Measurements from ENCODE around the gene ZKSCAN5.

ZKSCAN5 gene

DNA sequence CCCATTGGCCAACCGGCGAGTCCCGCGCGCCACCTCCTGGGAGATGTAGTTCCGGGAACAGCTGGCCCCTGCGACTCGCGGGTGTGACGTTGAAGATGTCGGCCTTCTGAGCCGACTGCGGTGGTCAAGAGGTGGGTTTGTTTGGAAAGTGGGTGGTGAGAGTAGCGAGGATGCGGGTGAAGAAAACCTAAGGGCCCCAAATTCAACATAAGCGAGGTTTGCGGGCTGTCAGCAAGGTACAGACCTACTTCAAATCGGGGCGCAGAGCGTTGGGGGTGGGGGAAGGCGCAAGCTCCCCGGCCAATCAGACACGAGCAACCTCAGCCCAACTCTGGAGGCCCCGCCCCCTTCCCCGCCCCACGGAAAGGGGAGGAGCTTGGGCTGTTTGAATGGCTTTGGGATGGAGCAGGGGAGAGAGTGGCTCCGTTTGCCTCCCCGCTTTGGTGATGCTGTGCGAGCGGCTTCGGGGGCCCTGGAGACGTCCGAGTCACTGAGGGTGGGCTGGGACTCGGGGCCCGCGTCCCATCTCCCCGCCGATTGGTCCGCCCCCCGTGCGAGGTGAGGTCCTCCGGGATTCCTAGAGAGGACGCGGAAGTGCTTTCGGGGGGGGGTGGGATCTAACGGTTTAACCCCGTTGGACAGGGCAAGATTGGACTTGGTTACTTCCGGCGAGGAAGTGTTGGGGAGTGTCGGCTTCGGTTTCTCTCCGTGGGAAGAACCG lies at the start of gene ZKSCAN5:
Gene ZKSCAN5, plus strand, starts transcription at position 60 of the 721 bp plus-strand sequence. CDS start 1,383 bp downstream, outside the sequence.
- DNase-seq (ENCODE audit: low read depth, low spot score), result peak; percentile 97

DNA sequence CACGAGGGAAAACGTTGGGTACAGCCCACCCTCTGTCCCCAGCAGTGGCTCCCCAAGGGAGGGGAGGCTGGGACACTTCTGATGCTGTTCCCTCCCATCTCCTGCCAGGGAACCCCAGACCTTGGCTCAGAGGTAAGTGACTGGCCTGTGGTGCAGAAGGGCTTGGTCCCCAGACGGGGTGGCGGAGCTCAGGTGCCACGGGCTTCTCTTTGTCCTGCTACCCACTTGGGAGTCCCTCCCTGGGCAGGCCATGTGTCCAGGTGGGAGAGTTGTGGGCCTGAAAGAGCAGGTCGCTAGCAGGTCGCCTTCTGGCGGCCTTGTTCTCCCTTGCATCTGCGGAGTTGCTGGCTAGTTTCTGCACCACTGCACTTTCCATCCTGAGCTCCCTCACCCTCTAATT lies 48.6 kb upstream of the ZKSCAN5 start:
- no peak for DNase-seq (ENCODE audit: low read depth, low spot score)

DNA sequence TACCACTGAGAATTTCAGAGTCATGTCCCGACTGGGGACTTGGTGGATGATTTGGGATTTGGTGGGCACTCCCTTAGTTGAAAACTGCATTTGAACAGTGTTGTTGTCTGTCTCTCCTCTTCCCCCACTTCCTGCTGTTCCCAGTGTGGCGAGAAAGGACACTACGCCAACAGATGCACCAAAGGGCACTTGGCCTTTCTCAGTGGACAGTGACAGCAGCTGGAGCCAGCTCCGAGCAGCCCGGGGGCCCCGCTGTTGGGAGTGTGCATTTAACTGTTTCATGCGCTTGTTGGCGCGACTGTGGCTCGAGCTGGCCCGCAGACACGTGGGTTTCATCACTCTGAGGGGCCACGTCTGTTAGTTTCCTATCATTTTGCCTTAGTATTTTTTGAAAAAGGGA lies 48.2 kb upstream of the ZKSCAN5 start:
- no peak for DNase-seq (ENCODE audit: low read depth, low spot score)

DNA sequence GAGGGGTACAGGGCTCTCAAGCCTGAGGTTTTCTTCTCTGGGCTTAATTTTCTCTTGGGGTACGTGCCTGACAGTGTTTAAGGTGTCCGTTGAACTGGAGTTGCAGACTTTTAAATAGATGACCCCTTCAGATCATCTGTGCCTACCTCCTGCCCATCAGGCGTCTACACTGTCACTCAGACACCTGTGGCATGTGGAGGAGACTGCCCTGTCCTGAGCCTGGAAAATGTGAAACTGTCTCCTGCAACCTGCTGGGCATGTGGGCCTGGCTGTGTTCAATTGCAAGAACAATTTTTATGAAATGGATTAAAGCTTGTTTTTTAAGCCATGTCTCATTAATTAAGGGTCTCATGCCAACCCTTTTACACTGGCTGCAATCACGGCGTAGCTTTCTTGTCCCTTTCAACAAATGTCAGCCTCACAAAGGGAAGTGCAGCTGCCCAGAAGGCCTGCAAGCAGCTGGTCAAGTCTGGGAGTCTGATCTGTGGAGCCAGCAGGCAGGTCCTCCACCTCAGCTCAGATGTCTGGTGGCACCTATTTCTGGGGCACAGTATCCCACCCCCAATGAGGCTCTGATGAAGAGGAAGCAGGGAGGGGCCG lies 47.3 kb upstream of the ZKSCAN5 start:
- no peak for DNase-seq (ENCODE audit: low read depth, low spot score)

DNA sequence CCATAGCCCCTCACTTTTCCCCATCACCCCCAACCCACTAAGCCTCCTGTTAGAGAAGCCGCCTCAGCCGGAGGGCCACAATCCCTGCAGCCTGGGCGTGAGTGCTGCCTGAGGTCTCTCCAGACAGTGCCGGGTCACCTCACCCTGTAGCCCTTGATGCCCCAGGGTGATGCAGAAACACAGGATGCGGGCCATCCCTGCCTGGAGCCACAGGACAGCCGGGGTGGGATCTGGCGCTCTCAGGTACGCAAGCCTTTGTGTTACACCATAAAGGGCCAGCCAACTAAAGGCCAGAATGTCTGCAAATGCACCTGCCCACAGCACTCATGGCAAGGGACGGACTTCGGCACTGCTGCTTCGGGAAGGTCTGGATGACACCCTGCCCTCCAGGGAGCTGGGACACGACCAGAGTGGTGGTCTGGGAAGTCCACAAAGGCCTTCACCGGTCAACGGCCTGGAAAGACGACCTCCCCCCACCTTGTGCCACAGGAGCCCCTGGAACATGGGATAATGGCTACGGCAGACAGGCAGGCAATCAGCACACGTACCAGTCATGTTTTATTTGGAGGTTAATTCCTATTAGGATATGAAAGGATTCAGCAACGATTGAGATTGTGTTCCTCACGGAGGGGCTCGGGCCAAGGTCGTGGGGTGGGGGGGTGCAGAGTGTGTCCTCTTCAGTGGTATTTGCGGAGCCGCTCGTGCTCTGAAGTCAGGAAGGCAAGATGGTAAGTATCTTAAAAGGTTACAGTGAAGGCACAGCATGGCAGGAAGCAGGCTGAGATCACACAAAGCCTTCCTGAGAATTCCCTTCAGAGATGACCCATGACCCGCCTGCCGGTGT lies 46.6 kb upstream of the ZKSCAN5 start:
- DNase-seq (ENCODE audit: low read depth, low spot score), result no peak

DNA sequence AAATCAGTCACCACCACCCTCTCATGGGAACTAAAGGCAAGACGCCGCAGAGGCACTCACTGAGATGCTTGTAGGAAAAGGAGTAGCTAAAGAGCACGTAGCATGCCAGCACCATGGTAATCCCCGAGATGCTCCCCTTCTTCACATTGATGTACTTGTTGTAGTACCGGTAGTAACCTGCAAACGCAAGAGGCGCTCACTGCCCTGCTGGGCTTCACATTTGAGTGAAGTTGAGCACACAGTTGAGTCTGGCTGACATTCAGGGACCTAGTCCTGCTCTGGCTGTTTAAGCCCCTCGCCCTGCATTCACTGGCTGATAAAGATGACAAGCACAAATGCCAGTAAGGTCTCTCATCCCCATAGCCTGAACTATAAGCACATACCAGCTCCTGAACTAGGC lies 45.4 kb upstream of the ZKSCAN5 start:
- DNase-seq (ENCODE audit: low read depth, low spot score), result no peak

DNA sequence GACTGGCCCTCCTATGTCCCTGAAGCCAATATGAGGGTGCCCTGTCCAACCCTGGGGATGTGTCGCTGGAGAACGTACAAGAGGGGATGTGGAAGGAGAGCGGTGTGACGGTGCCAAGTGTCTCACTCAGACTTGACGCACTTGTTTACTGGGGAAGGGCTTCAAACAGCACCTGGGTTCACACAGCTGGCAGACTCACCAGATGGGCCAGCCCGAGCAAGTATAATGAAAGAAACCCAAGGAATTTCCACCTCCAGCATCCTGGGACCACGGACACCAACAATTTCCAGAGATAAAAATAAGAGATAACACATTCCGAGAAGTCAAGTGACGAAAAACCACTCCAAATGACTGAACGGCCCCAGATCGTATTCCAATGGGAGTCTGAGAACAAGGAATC lies 43.8 kb upstream of the ZKSCAN5 start:
- no peak for DNase-seq (ENCODE audit: low read depth, low spot score)

DNA sequence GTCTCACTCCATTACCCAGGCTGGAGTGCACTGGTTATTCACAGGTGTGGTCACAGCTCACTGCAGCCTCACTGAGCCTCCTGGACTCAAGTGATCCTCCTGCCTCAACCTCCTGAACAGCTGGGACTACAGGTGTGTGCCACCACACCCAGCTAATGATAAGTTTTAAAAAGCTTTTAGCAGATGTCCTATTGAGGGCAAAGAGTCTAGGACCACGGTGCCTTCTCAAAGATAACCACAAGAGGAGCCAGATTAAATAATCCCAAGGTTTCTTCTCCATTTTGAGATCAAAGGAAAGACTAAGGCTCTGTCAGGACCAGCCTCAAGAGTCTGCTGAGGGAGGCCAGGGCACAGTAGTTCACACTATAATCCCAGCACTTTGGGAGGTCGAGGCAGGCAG lies 43.2 kb upstream of the ZKSCAN5 start:
- DNase-seq (ENCODE audit: low read depth, low spot score), result no peak

DNA sequence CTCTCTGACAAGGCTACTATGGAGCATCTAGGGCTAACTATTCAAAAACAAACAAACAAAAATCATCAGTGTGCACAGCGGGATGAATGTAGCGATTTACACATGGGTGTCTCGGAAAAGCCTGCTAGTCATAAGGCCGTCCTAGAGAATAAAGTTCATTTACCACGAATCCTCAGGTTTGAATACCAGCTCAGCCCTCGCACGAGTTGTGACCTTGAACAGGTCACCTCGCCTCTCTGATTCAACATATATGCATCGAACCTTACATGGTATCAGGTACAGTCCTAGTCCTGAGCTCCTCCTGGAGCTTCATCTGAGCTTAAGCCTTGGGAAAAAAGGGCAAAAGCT lies 39.1 kb upstream of the ZKSCAN5 start:
- no peak for DNase-seq (ENCODE audit: low read depth, low spot score)

DNA sequence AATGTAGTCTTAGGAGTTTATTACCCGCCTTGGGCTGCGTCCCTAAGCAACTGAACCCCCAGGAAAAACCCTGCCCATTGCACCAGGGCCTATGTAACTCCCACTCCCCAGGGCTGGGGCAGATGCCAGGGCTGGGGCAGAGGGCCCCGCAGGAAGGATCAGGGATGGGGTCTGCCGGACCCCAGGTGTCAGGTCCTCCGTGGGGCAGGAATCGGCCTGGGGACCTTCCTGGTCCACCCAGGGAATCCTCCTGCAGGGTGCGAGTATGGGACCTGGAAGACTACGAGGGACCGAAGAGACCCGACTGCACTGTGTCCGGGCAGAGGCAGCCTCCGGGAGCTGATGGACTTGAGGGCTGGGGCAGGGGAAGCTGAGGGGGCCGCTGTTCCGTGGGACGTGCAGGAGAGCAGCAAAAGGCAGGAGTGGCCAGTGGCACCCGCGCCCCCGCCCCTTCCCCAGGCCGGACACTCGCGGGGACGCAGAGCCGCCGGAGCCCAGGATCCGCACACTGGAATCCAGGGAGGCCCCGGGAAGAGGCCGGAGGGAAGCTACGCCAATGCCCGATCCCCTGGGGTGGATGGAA lies 36.0 kb upstream of the ZKSCAN5 start:
- no peak for DNase-seq (ENCODE audit: low read depth, low spot score)

DNA sequence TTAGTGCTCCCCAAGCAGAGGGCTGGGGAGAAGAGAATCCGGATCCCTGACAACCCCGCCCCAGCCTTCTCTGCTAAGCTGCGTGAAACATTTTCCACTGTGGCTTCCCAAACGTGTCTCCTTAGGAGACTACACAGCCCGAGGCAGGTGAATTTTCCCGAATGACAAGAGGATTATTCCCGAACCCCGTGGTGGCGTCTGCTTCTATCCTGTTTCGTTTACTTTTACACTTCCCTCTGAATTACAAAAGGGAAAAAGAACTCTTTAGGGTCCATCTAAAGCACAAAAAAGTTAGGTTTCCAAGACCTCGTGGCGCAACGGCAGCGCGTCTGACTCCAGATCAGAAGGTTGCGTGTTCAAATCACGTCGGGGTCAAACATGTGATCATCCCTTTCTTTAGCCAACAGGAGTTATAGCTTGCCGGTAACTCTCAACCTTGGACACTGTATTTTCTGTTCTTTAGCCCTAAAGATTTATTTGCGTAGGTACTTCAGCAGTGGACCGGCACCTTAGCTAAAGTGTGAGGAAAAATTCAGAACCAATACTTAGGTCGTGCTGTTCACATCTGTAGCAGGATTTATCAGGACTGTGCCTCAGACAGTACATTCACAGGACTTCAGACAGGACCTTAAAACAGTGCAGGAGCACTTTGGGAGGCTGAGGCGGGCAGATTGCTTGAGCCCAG lies 34.9 kb upstream of the ZKSCAN5 start:
- DNase-seq (ENCODE audit: low read depth, low spot score), result no peak

DNA sequence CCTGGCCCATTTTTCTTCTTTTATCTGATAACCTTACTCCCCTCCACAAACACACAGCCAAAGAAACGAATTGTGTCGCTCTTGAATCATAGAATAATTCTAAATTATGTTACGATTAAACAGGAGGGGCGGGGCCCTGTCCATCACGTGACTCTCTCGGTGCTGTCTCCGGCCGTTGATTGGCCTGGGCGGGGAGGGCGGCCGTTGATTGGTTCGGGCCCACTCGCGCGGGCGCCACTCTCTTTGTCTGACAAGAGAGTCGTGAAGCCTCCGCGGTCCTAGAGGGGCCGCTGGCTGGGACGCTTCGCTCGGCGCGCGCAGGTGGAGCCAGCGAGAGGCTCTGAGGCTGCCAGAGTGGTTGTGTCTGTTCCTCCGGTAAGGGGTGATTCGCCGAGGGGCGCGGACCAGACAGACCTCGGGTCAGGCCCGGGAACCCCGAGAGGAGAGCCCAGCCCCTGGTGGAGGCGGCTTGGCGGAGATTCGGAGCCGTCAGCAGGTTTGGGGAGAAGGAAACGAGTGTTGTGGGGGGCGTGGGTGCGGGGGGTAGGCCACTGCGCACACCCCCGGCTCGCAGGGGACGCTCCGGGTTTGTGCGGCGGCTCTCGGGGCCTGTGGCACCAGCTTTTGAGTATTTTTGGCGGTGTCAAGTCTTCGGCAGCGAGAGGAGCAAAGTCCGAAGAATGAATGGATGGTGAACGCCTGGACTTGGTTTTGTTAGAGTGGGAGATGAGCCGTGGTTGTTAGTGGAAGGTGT lies 31.7 kb upstream of the ZKSCAN5 start, which contains the start of gene ZNF789:
Gene ZNF789, plus strand, starts transcription at position 330 of the 754 bp plus-strand sequence. CDS start 3,567 bp downstream, outside the sequence.
- peak; percentile 87 for DNase-seq (ENCODE audit: low read depth, low spot score)

DNA sequence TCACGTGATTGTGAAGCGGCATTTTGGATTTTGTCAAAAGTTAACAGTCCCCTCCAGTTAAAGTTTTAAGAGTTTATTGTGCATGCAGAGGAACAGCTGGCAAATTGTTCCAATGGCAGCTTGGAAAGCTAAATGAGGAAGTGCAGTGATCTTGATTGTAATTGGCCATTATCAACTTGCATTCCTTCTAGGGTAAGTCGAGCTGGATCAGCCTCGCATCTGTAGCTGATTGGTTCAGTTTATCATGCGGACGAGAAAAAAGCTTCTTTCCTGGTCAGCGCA lies 31.2 kb upstream of the ZKSCAN5 start:
- DNase-seq (ENCODE audit: low read depth, low spot score), result no peak

DNA sequence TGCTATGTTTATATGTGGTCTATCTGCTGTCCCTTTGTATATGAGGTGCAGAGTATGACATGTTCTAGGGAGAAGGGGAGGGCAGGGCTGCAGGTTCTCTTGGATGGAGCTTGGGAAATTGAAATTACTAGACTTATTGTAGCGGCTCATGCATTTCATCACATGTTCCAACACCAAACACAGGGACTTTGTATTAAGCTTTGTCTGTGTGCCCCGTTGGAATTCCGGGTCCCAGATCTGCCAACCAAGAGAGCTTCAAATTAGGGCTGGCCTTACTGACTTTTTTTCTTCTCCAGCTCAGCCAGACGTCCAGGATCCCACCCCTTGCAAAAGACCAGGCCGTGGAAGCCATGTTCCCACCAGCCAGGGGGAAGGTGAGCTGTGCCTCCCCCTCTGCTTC lies 28.4 kb upstream of the ZKSCAN5 start:
- DNase-seq (ENCODE audit: low read depth, low spot score), result no peak

DNA sequence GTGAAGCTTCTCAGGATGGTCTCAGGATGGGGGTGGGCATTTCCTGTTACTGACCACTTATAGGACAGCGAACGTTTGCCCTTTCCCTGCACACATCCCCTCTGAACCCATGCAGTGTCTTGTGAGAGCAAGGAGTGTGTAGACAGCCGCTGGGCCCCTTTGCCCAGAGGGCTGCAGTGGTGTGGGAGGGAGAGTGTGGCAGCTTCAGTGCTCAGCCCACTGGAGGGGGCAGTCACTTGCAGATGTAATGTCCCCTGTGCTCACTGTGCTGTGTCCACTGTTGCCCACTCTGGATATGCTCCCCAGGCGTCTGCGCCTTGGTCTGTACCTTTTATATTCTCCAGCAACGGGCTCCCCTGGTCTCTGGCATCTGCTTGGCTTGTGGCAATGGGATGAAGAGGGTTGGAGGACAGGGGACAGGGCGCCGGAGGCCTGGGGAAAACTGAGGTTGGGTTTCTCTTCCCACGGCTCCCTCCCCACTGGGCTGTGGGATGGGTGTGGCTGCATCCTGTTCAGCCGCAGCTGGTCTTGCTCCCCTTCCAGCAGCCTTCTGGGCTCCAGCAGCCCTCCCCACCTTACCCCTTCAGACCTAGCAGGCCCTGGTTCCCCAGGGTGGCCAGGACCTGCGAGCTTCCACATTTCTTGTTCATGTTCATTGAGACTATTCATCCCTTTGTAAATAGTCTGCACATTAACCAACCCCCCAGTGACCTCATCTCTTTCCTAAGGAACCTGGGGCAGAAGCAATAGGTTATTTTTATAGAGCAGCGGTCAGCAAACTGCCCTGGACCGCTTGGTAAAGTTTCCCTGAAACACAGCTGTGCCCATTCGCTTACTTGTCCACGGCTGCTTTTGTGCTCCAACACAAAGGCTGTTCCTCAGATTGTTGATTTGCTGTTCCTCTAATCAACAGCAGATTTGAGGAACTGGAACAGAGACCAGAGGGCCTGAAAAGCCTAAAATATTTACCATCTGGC lies 25.7 kb upstream of the ZKSCAN5 start:
- no peak for DNase-seq (ENCODE audit: low read depth, low spot score)

DNA sequence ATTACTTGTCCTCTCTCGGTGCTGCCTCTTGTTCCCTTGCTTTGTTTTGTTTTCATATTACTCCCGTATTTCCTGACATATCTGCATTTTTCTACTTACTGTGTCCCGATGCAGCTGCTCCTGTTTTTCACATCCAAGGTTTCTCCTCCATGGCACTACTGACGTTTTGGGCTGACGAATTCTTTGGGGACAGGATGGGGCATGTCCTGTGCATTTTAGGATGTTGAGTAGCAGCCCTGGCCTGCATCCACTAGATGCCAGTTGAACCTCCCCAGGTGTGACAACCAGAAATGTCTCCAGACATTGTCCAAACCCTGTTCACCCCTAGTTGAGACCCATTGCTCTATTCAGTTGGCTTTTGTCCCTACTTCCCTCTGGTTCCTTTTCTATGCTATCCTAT lies 19.4 kb upstream of the ZKSCAN5 start:
- no peak for DNase-seq (ENCODE audit: low read depth, low spot score)

DNA sequence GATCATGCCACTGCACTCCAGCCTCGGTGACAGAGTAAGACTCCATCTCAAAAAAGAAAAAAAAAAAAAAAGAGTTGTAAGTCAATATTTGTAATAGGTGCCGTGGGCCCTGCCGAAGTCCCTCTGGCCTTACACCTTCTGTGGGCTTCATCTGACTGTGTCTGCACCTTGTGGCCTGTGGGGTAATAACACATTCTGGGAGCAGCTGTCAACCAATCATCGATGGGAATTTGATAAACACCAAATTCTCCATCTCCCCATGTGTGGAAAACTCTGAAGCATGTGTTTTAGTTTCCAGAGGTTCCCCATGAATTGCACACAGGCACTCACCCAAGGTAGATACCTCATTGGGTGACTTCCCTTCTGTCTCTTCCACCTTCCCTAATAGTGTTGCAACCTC lies 15.2 kb upstream of the ZKSCAN5 start:
- DNase-seq (ENCODE audit: low read depth, low spot score), result no peak

DNA sequence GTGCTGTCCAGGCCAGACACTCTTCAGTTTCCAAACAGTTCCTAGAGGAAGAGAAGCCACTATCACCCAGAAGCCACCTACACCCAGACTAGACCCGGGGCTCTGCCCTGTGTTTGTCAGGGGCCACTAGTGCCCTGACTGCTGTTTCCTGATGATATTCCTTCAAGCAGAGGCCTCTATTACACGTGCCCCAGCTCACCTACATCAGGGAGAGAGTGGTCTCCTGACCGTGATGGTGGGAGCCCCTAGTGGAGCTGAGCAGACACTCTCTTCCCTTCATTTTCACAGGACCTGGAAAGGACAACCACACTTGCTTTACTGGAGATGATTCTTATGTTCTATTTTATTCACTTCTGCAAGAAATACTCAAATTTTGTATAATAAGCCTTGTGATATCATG lies 13.6 kb upstream of the ZKSCAN5 start:
- DNase-seq (ENCODE audit: low read depth, low spot score), result no peak

DNA sequence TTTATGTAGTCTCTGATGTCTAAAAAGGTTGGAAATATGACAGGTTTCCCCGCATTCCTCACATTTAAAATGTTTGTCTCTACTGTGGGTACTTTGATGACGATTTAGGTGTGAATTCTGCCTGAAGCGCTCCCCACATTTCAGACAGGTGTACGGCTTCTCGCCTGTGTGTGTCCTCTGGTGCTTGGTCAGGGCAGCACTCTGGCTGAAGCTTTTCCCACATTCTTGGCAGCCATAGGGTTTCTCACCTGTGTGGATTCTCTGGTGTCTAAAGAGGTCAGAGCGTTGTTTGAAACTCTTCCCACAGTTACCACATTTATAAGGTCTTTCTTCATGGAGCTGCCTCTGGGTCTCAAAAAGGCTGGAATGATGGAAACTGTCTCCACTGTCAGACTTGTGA lies 10.6 kb upstream of the ZKSCAN5 start:
- DNase-seq (ENCODE audit: low read depth, low spot score), result no peak
